GM21360 (cell line): ENCODE results near the gene TJP1.
"Not testable (repeated sequence)": the region's sequence is repeated elsewhere in the genome, so short reads cannot be mapped to it uniquely, and the experiment has no call there.

Source experiments
- ATAC-seq: cut with Tn5 transposase; IDR thresholded peaks from one replicate; pipeline ENCODE4 v1.9.1; 2021; ENCODE audit warnings: mild to moderate bottlenecking, moderate library complexity; ENCODE audit not compliant: unreplicated experiment

TJP1 gene

DNA sequence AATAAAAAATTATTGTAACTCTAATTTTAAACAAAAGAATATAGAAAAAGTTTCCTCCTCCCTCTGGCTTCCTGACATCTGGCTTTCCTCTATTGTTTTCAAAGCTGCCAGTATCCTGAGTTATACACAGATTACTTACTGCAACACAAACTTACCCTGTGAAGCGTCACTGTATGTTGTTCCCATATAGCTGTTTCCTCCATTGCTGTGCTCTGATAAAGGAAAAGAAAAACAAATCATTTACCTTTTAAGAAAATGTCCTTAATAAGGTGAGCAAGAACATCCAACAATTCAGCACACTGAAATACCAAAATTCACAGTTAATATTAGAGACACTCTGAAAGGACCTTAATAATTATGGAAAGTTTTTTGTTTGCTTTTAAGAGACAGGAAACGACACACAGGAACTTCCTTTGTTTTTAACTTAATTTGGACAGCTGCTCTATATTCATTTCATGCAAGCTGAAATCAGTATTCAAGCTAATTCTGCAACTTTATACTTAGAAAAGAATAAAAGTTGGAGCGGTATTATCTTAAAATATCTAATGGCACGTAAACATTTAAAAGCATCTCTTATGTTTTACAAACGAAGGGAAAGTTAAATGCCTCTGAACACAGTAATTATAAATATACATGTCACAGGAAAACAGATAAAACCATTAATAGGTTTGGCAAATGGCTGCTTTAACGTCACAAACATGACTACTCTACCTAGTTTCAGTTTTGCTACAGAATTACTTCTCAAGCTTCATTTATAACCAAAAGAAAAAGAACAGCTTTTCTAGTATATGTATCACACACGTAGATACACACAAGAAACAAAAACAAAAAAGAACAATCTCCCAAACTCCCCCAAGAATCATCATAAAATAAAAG is 21.5 kb downstream of the TJP1 start:
- no peak for ATAC-seq

DNA sequence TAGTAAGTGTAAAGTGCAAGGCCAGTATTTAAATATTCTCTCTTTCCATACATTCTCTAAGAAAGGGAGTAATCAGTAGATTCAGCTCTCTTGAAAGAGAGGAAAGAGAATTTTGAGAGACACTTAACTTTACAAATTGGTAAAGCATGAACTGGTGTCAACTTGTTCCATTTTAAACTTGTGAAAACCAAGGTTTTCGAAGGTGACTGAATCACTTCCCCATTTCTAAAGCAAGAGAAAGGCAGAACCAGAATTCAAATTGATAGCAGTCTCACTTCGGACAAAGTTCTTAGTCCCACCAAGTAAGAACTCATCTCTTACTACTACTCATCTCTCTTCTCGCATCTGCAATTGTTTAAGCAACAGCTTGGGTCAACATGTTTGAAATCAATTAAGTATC is 22.4 kb downstream of the TJP1 start:
- no peak for ATAC-seq

DNA sequence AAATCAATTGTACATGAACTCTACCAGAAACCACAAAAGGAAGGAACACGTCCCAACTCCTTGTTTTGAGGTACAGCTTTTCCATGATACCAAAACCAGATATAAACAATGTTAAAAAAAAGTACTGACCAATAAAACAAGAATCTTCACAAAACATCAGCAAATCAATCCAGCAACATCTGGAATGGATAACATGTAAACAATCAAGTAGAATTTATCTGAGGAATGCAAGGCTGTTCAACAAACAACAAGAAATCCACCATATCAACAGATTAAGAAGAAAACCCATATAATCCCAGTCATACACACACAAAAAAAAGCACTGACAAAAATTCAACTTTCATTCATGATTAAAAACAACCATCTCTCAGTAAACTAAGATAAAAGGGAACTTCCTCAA is 26.7 kb downstream of the TJP1 start:
- ATAC-seq: no peak

DNA sequence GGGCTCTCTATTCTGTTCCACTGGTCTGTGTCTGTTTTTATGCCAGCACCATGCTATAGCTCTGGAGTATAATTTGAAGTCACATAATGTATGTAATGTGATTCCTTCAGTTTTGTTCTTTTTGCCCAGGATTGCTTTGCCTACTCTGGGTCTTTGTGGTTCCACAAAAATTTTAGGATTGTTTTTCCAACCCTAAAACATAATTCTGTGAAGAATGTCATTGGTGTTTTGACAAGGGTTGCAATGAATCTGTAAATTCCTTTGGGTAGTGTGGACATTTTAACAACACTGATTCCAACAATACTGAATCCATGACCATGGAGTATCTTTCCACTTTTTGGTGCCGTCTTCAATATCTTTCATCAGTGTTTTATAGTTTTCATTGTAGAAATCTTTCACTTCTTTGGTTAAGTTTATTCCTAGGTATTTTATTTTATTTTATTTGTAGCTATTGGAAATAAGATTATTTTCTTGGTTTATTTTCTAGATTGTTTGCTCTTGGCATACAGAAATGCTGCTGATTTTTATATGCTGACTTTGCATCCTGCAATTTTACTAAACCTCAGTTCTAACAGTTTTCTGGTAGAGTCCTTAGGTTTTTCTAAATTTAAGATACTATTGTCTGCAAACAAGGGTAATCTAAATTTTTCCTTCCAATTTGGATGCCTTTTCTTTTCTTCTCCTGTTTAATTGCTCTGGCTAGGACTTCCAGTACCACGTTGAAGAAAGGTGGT is 29.7 kb downstream of the TJP1 start:
- no peak for ATAC-seq

DNA sequence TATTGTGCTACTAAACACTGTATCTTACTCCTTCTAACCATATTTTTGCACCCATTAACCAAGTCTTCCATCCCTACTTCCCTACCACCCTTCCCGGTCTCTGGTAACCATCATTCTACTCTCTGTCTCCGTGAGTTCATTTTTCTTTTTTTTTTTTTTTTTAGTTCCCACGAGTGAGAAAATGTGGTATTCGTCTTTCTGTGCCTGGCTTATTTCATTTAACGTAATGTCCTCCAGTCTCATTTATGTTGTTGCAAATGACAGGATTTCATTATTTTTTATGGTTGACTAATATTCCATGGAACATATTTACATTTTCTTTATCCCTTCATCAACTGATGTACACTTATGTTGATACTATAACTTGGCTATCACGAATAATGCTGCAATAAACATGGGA is 31.7 kb downstream of the TJP1 start:
- ATAC-seq: no peak

DNA sequence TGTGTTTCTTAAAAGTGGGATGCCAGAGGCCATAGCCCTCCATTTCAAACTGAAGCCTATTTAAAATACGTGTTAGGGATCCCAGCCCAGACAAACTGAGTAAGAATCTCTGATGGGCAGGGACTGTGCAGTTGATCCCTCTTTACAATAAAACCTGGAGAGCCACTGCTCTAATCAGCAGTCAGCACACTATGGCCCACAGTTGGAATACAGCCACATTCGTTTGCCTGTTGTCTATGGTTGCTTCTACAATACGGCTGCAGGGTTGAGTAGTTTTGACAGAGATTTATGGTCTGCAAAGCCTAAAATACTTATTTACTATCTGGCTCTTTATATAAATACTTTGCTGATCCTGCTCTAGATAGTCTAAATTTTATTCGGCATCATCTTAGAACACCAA is 32.4 kb downstream of the TJP1 start:
- ATAC-seq: no peak

DNA sequence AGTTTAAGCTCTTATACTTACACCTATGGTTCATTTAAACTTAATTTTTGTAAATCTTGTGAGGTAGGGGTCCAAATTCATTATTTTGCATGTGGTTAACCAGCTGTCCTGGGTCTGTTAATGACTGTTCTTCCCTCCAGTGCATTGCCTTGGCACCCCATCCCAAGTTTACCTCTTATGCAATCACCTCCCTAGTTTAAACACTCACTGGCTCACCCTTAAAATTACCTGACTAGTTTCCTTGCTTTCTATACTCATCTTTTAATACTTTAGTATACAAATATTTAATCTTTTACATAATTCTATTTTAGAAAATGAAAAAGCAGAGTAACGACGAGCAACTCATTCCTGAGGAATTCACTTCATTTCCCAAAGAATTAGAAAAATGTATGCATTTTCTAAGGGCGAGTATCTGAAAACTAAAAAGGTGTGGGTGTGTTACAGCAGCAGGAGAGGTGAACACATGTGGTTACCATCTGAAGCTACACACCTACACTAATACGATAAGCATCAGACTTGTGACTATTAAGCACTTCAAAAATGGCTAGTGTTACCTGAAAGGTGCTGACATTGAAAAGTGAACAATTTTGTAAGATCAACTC is 33.7 kb downstream of the TJP1 start:
- no peak for ATAC-seq

DNA sequence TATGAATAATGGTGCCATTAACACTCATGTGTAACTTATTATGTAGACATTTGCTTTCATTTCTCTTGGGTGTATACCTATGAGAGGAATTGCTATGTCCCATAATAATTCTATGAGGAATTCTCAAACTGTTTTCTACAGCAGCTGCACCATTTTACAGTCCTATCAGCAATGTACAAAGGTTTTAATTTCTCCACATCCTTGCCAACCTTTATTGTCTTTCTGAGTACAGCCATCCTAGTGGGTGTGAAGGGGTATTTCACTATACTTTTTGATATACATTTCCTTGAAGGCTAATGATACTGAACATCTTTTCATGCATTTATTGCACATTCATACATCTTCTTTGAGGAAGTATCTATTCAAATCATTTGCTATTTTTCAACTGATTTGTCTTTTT is 34.5 kb downstream of the TJP1 start:
- ATAC-seq: no peak

DNA sequence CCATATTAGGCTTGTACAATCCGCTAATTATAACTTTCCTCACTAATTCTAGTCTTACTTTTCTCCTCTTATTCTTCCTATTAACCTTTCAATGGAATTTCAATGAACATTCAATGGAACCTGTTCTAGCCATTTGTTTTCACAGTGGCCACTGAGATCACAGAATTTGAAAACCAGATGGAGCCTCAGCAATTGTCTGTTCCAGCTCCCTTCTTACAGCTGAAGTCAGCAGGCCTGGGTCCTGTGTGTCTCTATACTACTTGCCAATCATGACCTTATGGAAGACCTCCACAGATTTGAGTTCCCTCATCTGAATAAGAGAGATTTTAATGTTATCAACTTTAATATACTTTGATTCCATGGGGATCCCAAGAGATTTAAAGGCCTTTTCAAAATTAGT is 36.6 kb downstream of the TJP1 start:
- no peak for ATAC-seq

DNA sequence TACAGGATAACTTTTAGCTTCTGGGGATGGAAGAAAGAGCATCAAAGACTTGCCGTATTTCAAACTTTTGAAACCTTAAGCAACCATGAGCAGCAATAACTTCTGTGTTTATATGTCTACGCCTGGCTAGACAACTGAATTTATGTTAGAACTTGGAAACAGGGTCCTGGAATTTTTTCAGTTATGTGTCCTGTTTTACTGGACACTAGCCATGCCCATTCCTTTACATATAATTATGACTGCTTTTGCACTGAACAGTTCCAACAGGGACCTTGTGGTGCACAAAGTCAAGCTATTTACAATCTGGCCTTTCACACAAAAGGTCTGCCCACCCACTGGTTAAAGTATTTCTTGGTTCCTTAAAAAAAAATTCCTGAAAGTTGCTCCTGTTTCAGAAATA is 37.1 kb downstream of the TJP1 start:
- no peak for ATAC-seq

DNA sequence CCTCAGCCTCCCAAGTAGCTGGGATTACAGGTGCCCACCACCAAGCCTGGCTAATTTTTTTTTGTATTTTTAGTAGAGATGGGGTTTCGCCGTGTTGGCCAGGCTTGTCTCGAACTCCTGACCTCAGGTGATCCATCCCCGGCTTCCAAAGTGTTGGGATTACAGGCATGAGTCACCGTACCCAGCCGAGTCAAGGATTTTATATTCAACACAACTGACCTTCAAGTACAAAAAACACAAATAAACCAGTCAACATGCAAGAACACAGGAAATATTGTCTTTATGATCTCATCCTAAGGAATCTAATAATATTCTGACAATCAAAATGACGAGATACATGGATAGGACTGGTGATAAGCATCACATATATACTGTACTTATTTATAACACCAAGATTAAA is 37.9 kb downstream of the TJP1 start:
- ATAC-seq: no peak

DNA sequence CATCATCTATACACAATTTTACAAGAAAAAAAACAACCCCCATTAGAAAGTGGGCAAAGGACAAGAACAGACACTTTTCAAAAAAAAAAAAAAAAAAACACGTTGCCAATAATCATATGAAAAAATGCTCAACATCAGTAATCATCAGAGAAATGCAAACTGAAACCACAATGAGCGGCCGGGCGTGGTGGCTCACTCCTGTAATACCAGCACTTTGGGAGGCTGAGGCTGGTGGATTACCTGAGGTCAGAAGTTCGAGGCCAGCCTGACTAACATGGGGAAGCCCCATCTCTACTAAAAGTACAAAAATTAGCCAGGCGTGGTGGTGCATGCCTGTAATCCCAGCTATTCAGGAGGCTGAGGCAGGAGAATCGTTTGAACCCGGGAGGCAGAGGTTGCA is 39.5 kb downstream of the TJP1 start:
- ATAC-seq: not testable (repeated sequence)

DNA sequence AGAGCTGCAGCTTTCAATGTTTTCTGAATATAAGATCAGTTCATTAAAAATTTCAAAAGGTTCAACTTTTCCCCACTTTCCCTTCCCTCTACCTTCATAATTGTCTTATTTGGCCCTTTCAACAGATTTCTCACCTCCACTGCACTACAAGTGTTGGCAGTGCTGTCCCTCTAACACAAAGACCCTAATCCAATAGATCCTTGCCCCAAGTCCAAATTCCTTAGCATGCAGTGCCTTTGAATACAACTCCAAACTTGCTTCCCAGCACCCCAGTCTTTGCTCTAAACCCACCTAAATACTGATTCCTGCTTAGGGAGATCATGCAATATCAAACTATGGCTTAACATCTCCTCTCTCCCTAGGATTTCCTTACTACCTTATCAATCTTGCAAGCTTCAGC is 43.9 kb downstream of the TJP1 start:
- ATAC-seq: no peak

DNA sequence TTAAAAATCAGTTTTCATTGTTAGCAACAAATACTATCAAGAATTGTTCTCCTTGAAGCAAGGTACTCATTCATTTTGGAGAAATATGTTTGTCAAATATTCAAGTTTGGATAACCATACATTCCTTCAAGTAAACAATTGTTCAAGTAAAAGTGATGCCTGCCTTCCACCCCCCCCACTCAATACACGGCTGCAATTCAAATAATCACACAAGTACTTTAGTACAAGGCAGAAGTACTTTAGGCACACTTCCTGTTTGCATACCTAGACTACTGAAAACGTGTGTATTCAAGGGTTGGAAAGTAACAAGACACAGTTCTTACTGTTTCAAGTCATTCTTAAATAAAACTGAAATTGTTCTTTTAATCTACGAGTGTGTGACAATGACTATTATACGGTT is 45.4 kb downstream of the TJP1 start:
- no peak for ATAC-seq

DNA sequence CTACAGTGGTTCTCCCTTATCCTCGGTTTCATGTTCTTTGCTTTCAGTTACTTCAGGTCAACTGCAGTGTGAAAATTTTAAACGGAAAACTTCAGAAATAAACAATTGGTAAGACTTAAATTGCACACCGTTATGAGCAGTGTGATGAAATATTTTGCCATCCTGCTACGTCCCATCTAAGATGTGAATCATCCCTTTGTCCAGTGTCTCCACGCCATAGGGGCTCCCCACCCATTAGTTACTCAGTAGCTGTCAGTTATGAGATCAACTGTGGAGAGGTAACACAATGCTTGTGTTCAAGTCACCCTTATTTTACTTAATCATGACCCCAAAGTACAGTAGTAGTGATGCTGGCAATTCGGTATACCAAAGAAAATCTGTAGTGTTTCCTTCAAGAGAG is 47.4 kb downstream of the TJP1 start:
- ATAC-seq: no peak

DNA sequence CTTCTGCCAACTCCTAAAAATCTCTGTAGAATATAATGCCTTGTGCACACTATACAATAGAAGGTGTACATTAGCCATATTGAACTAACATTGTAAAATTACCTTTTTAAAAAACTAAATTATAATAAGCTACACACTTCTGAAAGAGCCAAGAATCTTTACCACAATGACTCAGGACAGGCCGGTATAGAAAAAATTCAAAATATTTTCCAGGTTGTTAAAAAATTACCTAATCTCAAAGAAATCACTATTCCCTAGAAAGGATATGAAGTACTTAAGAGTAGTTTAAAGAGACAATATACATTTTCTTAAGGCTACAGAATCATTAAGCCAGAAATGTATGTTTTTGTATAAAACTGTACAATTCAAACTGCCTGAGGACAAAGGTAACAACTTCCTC is 48.5 kb downstream of the TJP1 start:
- ATAC-seq: no peak

DNA sequence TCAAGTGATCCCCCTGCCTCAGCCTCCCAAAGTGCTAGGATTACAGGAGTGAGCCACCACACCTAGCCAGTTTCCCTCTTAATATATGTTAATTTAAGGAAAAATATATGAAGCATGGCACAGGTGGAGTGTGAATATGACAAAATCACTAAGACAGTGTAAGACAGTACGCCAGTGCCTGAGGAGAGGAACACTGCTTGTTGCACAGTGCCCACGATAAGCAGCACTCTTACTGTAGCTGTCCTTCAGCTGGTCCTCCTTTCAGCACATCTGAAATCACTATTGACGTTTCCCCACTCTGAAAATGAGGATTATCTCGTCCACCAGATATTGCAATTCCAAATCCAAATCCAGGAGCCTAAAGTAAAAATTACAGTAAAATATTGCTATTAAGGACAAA is 49.3 kb downstream of the TJP1 start:
- no peak for ATAC-seq

DNA sequence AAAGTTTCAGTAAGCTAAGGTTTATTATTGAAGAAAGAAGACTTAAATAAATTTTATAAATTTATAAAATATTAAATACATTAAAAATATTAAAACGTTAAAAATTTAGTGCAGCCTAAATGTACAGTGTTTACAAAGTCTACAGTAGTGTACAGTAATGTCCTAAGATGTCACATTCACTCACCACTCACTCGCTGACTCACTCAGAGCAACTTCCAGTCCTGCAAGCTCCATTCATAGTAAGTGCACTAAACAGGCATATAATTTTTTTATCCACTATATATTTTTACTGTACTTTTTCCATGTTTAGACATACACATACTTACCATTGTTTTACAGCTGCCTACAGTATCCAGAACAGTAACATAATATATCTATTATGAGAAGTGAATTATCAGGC is 51.5 kb downstream of the TJP1 start:
- no peak for ATAC-seq

DNA sequence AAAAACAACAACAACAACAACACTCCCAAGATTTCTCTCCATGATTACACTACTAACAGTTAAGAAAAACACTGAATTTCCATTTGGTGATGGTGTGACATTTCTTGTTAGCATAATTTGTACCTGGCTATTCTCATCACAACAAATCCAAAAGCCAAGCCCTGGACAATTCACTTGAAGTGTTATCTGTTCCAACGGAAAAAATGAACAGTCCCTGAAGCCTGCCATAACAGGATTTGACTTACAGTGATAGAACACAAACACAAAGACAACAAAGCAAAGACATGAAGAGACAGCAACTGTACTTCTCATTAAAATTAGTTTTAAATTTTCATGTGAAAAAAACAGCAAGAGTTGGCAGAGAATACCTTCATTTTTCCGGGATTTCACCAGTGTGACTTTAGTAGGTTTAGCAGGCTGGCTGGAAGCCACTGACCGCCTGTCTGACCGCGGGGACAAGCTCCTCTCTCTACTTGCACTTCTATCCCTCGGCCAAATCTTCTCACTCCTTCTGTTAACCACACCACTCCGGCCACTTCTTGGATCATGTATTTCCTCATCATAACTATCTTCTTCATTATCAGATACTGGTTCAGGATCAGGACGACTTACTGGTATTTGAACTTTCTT is 56.3 kb downstream of the TJP1 start:
- no peak for ATAC-seq

DNA sequence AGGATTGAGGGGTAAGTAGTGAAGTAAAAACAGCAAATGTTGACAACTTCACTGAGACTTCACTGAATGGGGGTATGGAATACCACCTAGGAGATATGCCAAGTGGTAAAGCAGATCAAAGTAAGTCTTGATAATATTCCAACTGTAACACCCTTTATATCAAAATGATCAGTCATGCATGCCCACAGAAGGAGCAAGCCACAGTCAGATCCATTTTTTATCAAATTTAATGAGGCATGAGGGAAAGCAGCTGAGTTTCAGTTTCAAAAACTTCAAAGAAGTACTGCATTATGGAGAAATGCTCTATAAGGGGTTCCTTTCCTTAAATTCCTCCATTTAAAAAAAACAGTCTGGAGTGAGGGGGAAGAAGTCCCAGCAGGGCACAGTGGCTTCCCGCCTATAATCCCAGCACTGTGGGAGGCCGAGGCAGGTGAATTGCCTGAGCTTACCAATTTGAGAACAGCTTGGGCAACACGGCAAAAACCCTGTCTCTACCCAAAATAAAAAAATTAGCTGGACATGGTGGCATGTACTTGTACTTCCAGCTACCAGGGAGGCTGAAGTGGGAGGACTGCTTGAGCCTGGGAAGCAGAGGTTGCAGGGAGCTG is 56.9 kb downstream of the TJP1 start:
- no peak for ATAC-seq

DNA sequence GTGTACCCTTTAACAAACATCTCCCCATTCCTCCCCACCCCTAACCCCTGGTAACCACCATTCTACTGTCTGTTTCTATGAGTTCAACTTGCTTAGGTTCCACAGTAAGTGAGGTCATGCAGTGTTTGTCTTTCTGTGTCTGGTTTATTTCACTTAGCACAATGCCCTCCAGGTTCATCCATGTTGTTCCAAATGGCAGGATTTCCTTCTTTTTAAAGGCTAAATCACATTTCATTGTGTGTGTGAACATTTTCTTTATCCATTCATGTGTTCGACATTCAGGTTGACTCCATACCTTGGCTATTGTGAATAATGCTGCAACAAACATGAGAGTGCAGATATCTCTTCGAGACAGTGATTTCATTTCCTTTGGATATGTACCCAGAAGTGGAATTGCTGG is 62.7 kb downstream of the TJP1 start:
- ATAC-seq: no peak
